ENCODE results near the gene ERO1B. TPM values are rescaled to one million over a fixed set of nuclear protein-coding genes. Genes with fewer than 3 reads are reported as not detected.

ERO1B gene
- total RNA-seq, 1 donor from 2014 or later = 15.4 TPM

DNA sequence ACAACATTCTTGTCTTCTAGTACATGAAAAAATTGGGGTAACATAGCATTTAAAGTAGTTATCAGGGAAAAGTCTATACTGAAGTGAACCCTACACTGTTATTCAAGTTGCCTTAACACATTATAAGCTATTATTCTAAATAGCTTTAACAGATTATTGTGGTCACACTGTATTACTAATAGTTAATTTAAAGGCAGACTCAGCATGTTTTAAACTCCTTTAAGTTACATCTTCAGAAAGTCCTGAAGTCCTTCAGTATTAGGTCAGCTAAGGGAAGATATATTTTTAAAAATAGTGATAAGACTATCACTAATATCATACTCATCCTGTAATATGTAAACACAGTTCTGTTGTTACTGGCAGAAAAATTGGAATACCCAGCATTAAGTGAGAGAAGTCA, 72.0 kb downstream of the ERO1B start:
- no peaks in the 10 kb centered on the region for H3K9me3 Mint-ChIP-seq (ENCODE audit: low read depth)
- H3K4me1 Mint-ChIP-seq (ENCODE audit: low read depth) = peaks cover 3% of the 10 kb centered on the region
- DNase-seq (ENCODE audit: low spot score, unreplicated experiment) = no peak
- TF ChIP-seq, protein P1, sequence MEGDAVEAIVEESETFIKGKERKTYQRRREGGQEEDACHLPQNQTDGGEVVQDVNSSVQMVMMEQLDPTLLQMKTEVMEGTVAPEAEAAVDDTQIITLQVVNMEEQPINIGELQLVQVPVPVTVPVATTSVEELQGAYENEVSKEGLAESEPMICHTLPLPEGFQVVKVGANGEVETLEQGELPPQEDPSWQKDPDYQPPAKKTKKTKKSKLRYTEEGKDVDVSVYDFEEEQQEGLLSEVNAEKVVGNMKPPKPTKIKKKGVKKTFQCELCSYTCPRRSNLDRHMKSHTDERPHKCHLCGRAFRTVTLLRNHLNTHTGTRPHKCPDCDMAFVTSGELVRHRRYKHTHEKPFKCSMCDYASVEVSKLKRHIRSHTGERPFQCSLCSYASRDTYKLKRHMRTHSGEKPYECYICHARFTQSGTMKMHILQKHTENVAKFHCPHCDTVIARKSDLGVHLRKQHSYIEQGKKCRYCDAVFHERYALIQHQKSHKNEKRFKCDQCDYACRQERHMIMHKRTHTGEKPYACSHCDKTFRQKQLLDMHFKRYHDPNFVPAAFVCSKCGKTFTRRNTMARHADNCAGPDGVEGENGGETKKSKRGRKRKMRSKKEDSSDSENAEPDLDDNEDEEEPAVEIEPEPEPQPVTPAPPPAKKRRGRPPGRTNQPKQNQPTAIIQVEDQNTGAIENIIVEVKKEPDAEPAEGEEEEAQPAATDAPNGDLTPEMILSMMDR (IDR thresholded peaks at IDR 0.05; ENCODE audit: unreplicated experiment) = no peak
- H3K36me3 Mint-ChIP-seq (ENCODE audit: insufficient read depth) = peaks cover 5% of the 10 kb centered on the region
- H3K4me3 Mint-ChIP-seq (ENCODE audit: low read depth) = no peak overlapping the region
- H3K27me3 Mint-ChIP-seq = no peaks in the 10 kb centered on the region
- no peak overlapping the region for H3K27ac Mint-ChIP-seq

DNA sequence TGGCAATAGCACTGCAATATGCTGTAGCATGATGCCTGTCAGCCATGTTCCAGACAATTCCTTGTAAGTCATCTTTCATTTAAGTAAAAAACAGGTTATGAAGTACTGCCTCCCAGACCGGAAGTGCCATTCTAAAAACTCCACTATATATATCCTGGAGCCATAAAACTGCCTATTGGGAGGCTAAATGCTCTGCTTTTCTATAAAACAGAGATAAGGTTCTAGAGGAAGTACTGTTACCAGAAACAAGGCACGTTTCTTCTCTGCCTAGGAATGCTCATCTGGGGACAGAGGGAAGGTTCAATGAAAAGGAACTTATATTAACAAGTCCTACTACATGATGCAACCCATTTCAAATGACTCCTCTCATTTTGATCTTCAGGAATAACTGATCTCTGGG, 72.6 kb downstream of the ERO1B start:
- DNase-seq (ENCODE audit: low spot score, unreplicated experiment) = no peak
- no peak overlapping the region for H3K4me3 Mint-ChIP-seq (ENCODE audit: low read depth)
- H3K4me1 Mint-ChIP-seq (ENCODE audit: low read depth) = peaks cover 3% of the 10 kb centered on the region
- H3K27ac Mint-ChIP-seq = no peak overlapping the region
- H3K9me3 Mint-ChIP-seq (ENCODE audit: low read depth) = no peaks in the 10 kb centered on the region
- TF ChIP-seq, protein P1 (IDR thresholded peaks at IDR 0.05; ENCODE audit: unreplicated experiment) = no peak
- peaks cover 3% of the 10 kb centered on the region for H3K36me3 Mint-ChIP-seq (ENCODE audit: insufficient read depth)
- no peaks in the 10 kb centered on the region for H3K27me3 Mint-ChIP-seq

DNA sequence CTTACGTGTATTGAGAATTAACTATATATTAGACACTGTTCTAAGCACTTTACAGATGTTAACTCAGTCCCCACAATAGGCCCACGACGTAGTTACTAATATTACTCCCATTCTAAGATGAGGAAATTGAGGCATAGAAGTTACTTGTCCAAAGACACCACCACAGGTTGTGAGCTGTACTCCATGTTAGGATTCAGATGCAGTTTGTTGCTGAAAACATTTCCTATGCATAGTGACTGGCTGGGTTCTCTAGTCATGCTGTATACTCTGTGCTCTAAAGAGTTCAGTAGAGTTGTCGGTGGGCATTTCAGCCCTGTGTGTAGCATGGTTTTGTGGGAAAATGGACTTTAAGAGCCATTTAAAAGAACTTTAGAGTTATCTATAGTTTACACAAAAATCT, 74.2 kb downstream of the ERO1B start:
- H3K27ac Mint-ChIP-seq = no peak overlapping the region

DNA sequence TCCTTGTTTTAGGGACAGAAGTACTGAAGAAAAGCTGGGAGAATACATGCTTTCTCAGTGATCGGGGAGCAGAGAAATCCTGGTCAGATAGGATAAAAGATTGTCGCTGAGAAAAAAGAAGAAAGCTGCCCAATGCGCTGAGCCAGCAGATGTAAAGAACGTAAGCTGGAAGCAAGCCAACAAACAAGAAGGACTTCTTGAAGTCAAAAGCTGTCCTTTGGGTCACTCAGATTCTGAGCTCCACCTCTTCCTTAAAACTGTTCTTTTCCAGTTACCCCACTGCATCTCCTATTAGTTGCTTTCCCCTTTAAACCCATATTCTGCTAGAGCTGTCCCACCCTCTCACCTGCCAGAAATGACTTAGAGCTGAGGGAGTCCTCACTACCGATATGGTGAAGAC, 74.6 kb downstream of the ERO1B start:
- Mint-ChIP-seq H3K27ac (no peak overlapping the region), H3K36me3 (ENCODE audit: insufficient read depth) (peaks cover 14% of the 10 kb centered on the region), H3K4me3 (ENCODE audit: low read depth) (no peak overlapping the region), H3K9me3 (ENCODE audit: low read depth) (peaks cover 9% of the 10 kb centered on the region), H3K27me3 (no peaks in the 10 kb centered on the region), H3K4me1 (ENCODE audit: low read depth) (peaks cover 2% of the 10 kb centered on the region)
- TF ChIP-seq, protein P1 (IDR thresholded peaks at IDR 0.05; ENCODE audit: unreplicated experiment) = no peak
- DNase-seq (ENCODE audit: low spot score, unreplicated experiment) = no peak

More for the DNA sequence above, 74.2 kb downstream of the ERO1B start:
- H3K9me3 Mint-ChIP-seq (ENCODE audit: low read depth) = peaks cover 8% of the 10 kb centered on the region
- peaks cover 2% of the 10 kb centered on the region for H3K4me1 Mint-ChIP-seq (ENCODE audit: low read depth)
- TF ChIP-seq, protein P1 (IDR thresholded peaks at IDR 0.05; ENCODE audit: unreplicated experiment) = no peak
- no peak for DNase-seq (ENCODE audit: low spot score, unreplicated experiment)
- H3K4me3 Mint-ChIP-seq (ENCODE audit: low read depth) = no peak overlapping the region
- no peaks in the 10 kb centered on the region for H3K27me3 Mint-ChIP-seq
- peaks cover 11% of the 10 kb centered on the region for H3K36me3 Mint-ChIP-seq (ENCODE audit: insufficient read depth)

DNA sequence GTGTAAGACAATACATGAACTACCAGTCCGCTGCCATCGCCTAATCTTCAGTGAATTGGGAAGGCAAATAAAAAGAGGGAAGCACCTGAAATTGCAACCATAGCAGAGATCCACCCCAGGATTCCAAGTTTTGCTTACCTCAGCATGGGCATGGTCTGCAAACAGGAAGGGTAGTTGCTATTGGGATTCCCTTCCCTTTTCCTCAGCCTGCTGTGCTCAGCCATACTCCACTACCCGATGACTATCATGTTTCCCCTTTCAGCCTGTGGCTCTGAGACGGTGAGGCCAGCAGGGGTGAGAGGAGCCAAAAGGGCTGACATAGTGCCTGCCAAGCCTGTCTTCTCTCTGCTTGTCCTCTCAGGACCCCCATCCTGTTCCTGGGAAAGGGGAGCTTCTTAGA, 75.2 kb downstream of the ERO1B start:
- H3K4me1 Mint-ChIP-seq (ENCODE audit: low read depth) = peaks cover 2% of the 10 kb centered on the region
- peaks cover 13% of the 10 kb centered on the region for H3K9me3 Mint-ChIP-seq (ENCODE audit: low read depth)
- no peak overlapping the region for H3K27ac Mint-ChIP-seq
- H3K27me3 Mint-ChIP-seq = no peaks in the 10 kb centered on the region
- TF ChIP-seq, protein P1 (IDR thresholded peaks at IDR 0.05; ENCODE audit: unreplicated experiment) = no peak
- no peak for DNase-seq (ENCODE audit: low spot score, unreplicated experiment)
- peaks cover 18% of the 10 kb centered on the region for H3K36me3 Mint-ChIP-seq (ENCODE audit: insufficient read depth)
- H3K4me3 Mint-ChIP-seq (ENCODE audit: low read depth) = no peak overlapping the region
